ENCODE results near the gene DES.

DES gene

GRCh38 chr2:219459460-219460311 is 41.5 kb downstream of the DES start:
- DNase-seq = no peak

- peak; percentile 16 for DNase-seq
These were observed 42.3 kb downstream of the DES start for GRCh38 chr2:219460424-219460926.

- DNase-seq = no peak
These were observed 42.9 kb downstream of the DES start for GRCh38 chr2:219461047-219461514.

GRCh38 chr2:219461669-219462068 is 43.5 kb downstream of the DES start:
- DNase-seq = no peak

GRCh38 chr2:219462349-219462748 is 44.2 kb downstream of the DES start:
- DNase-seq = no peak

GRCh38 chr2:219464286-219465032 is 46.3 kb downstream of the DES start:
- no peak for DNase-seq

- no peak for DNase-seq
These were observed 47.7 kb downstream of the DES start for GRCh38 chr2:219465659-219466561.

GRCh38 chr2:219466816-219467735 is 48.9 kb downstream of the DES start:
- DNase-seq = no peak

GRCh38 chr2:219467736-219468075 is 49.5 kb downstream of the DES start:
- no peak for DNase-seq

GRCh38 chr2:219468410-219469185 is 50.4 kb downstream of the DES start:
- no peak for DNase-seq

- DNase-seq = no peak
These were observed 51.1 kb downstream of the DES start for GRCh38 chr2:219469186-219469724.

- no peak for DNase-seq
These were observed 52.3 kb downstream of the DES start for GRCh38 chr2:219470429-219470828.

- DNase-seq = no peak
These were observed 53.5 kb downstream of the DES start for GRCh38 chr2:219471476-219472371.

GRCh38 chr2:219472629-219473187 is 54.5 kb downstream of the DES start:
- no peak for DNase-seq

GRCh38 chr2:219473511-219473910 is 55.3 kb downstream of the DES start:
- DNase-seq = no peak

GRCh38 chr2:219474285-219475060 is 56.3 kb downstream of the DES start:
- DNase-seq = no peak

- DNase-seq = no peak
These were observed 57.1 kb downstream of the DES start for GRCh38 chr2:219475278-219475677.

Measured in NCI-H2171 treated with DMSO at 0.1 percent for 48 hours (cell line).